Tibial nerve (tissue), 3 donors: ENCODE data around the gene RNU2-63P.

Experiments used
- POLR2A ChIP-seq, 2 donors: fragments of 450-650 bp; IDR thresholded peaks; one replicate each; pipeline ENCODE4 v1.6.1; 2017; ENCODE audit warnings: antibody characterized with exemption in 2 of 2, mild to moderate bottlenecking in 2 of 2, moderate library complexity in 2 of 2
- TF ChIP-seq, protein P1 (sequence below), 5 experiments: fragments of 200-600 bp in 3 of 5; fragments of 450-650 bp in 2 of 5; sonication (generic) in 3 of 5; IDR thresholded peaks; one replicate each; pipeline ENCODE4 v1.5.1; 2016 to 2019; ENCODE audit warnings: antibody characterized with exemption in 5 of 5, mild to moderate bottlenecking in 3 of 5, moderate library complexity in 2 of 5

DNA sequence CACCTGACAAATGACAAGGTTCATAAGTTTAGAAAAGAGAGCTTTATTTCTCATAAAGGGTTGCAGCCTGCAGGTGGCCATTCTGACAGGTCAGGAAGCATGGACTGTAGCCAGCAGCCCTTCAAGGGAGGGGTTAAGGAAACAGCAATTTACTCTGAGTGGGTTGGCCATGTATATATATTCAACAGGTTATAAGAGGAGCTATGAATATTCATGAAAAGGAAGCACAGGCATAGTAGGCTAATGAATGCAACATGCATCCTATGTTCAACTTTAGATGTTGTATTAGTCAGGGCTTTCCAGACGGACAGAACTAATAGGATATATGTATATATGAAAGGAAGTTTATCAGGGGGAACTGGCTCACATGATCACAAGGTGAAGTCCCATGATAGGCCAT lies 20.6 kb downstream of the RNU2-63P start:
- TF ChIP-seq POLR2A (IDR thresholded peaks at IDR 0.05), result no peak
- TF ChIP-seq, protein P1, sequence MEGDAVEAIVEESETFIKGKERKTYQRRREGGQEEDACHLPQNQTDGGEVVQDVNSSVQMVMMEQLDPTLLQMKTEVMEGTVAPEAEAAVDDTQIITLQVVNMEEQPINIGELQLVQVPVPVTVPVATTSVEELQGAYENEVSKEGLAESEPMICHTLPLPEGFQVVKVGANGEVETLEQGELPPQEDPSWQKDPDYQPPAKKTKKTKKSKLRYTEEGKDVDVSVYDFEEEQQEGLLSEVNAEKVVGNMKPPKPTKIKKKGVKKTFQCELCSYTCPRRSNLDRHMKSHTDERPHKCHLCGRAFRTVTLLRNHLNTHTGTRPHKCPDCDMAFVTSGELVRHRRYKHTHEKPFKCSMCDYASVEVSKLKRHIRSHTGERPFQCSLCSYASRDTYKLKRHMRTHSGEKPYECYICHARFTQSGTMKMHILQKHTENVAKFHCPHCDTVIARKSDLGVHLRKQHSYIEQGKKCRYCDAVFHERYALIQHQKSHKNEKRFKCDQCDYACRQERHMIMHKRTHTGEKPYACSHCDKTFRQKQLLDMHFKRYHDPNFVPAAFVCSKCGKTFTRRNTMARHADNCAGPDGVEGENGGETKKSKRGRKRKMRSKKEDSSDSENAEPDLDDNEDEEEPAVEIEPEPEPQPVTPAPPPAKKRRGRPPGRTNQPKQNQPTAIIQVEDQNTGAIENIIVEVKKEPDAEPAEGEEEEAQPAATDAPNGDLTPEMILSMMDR (IDR thresholded peaks at IDR 0.05), result no peak
